Measurements from ENCODE around the gene CPNE6. TPM values are rescaled to one million over a fixed set of nuclear protein-coding genes. Genes with fewer than 3 reads are reported as not detected.

The CPNE6 gene
- total RNA-seq, 1 experiment from 2014 or later = not detected

DNA sequence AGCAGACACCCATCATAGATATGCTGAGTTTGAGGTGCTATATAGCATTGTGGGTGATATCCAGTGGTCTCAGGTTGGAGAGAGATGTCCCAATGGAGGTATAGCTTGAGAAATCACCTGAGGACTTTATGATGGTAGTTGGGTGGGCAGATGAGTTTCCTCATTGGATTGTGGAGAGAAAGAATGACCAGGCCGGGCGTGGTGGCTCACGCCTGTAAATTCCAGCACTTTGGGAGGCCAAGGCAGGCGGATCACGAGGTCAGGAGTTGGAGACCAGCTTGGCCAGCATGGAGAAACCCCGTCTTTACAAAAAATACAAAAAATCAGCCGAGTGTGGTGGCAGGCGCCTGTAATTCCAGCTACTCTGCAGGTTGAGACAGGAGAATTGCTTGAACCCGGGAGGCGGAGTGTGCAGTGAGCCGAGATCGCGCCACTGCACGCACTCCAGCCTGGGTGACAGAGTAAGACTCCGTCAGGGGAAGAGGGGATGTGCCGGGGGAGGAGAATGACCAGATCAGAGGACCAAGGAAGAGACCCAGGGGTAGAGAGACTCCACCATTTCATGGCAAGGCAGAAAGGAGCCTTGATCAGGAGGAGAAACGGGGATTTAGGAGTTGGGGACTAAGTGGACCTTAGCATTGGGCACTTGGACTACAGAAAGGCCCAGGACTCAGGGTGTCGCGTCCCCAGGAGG, 22.0 kb downstream of the CPNE6 start:
- WGBS (ENCODE audit: extremely low coverage, insufficient read length, low lambda C conversion rate) = no CpG with 5 or more reads among the region's 19 CpGs
- peak overlapping the region; percentile 51 for H2BK12ac ChIP-seq (ENCODE audit: insufficient read length, low read depth, low read length)
- peak overlapping the region; percentile 28 for H3K4me2 ChIP-seq (ENCODE audit: insufficient read depth, insufficient read length, low read length)
- H3K23ac ChIP-seq (ENCODE audit: insufficient read length, low read depth, low read length) = no peak overlapping the region
- H3T11ph ChIP-seq (ENCODE audit: low read length) = no peak overlapping the region
- H2AK5ac ChIP-seq (ENCODE audit: insufficient read length, low read length) = no peak overlapping the region
- no peak overlapping the region for H2BK120ac ChIP-seq (ENCODE audit: low read depth, low read length, poor library complexity, severe bottlenecking)
- no peak overlapping the region for H3K56ac ChIP-seq (ENCODE audit: insufficient read length, low read depth, low read length)
- Mint-ChIP-seq H3K36me3 (ENCODE audit: insufficient read depth in 1 of 3, low read depth in 3 of 3) (peaks cover 18 to 27% (median 18%) of the 10 kb centered on the region in 3 experiments; a peak in 6 of 7 replicates), H3K4me3 (peak overlapping the region; percentile 90 to 93), H3K9me3 (peaks cover 0 to 2% of the 10 kb centered on the region in 2 experiments; a peak in 3 of 5 replicates), H3K27ac (peak overlapping the region; percentile 97 to 98 (median 98)), H3K4me1 (peaks cover 21 to 41% of the 10 kb centered on the region in 2 experiments), H3K27me3 (ENCODE audit: low read depth) (peaks cover 4% of the 10 kb centered on the region)
- no peaks in the 10 kb centered on the region; the same call in 1 of the 2 replicates for H3K79me2 ChIP-seq (ENCODE audit: insufficient read depth, low read length)
- no peak overlapping the region for H3K4ac ChIP-seq (ENCODE audit: low read depth, low read length)
- peak overlapping the region; percentile 76 for H3K18ac ChIP-seq (ENCODE audit: insufficient read length, low read depth, low read length)
- H3K14ac ChIP-seq (ENCODE audit: insufficient read depth, low read length) = peak overlapping the region; percentile 59
- no peak overlapping the region for H3K9ac ChIP-seq (ENCODE audit: extremely low read depth, insufficient read length, low read length)
- no peaks in the 10 kb centered on the region; the same call in 1 of the 2 replicates for H3K4me1 ChIP-seq (ENCODE audit: insufficient read depth, low read length)
- no peak overlapping the region for H2AFZ ChIP-seq (ENCODE audit: low read length)
- H3K79me1 ChIP-seq (ENCODE audit: insufficient read depth, low read depth, low read length, poor library complexity, severe bottlenecking) = no peaks in the 10 kb centered on the region
- no peak overlapping the region for H2BK15ac ChIP-seq (ENCODE audit: low read depth, low read length)
- no peak for TF ChIP-seq CTCF (conservative IDR thresholded peaks at IDR 0.05)
- peak overlapping the region; percentile 49 for H3K27ac ChIP-seq (ENCODE audit: insufficient read length, low read depth, low read length)
- H4K5ac ChIP-seq (ENCODE audit: insufficient read length, low read depth, low read length) = no peak overlapping the region
- no peaks in the 10 kb centered on the region for H3K9me3 ChIP-seq (ENCODE audit: control insufficient read depth, low read depth, low read length)
- DNase-seq = no peak
- no peak overlapping the region for H4K91ac ChIP-seq (ENCODE audit: insufficient read length, low read depth, low read length)
- no peaks in the 10 kb centered on the region for H4K20me1 ChIP-seq (ENCODE audit: control insufficient read depth, insufficient read depth, insufficient read length)
- no peak overlapping the region for H4K8ac ChIP-seq (replicated peaks; ENCODE audit: insufficient read length, low read depth, low read length)
- H3K27me3 ChIP-seq (ENCODE audit: insufficient read depth, low read length) = no peaks in the 10 kb centered on the region
- H3K23me2 ChIP-seq (ENCODE audit: insufficient read length, low read depth, low read length, poor library complexity, severe bottlenecking) = peaks cover 6% of the 10 kb centered on the region
- H2BK20ac ChIP-seq (ENCODE audit: low read depth, low read length, poor library complexity, severe bottlenecking) = no peak overlapping the region
- no peak overlapping the region for H2BK5ac ChIP-seq (ENCODE audit: insufficient read length, low read length)

Data from H9 (cell line).